ENCODE results near the gene SNX22.

The SNX22 gene

DNA sequence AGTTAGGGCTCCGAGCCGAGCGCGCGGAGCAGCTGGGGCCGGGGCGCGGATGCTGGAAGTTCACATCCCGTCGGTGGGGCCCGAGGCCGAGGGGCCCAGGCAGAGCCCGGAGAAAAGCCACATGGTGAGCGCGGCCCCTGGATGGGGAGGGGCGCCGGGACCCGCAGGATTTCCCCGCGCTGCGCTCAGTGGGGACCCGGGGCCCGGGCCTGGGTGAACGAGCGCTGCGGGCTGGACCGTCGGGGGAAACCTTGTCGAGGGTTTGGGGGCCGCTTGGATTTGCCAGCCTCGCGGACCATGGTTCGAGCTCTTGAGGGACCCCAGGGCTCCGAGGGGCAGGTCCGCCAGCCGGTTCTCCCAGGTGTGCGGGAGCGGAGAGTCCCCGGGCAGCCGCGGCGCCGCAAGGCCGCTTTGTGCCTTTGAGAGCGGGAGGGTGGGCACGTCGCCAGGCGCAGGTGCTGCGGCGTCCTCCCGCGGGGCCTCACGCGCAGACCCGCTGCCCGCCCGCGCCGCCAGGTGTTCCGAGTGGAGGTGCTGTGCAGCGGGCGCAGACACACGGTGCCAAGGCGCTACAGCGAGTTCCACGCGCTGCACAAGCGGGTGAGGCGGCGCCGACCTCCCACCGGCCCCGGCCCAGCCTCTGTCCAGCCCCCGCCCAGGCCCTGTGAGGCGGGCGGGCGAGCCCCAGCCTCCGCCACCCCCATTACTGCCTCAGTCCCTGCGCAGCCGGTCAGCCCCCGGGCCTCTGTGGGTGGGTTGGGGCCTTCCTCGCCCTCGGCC lies at the start of gene SNX22:
SNX22 (plus strand) TSS at position 5 of the 780 bp plus-strand sequence; CDS start at position 50, 45 bp downstream.
- TF ChIP-seq ZFP30 (CRISPR knock-in tag; IDR thresholded peaks at IDR 0.05) = no peak
- TF ChIP-seq, protein P1, sequence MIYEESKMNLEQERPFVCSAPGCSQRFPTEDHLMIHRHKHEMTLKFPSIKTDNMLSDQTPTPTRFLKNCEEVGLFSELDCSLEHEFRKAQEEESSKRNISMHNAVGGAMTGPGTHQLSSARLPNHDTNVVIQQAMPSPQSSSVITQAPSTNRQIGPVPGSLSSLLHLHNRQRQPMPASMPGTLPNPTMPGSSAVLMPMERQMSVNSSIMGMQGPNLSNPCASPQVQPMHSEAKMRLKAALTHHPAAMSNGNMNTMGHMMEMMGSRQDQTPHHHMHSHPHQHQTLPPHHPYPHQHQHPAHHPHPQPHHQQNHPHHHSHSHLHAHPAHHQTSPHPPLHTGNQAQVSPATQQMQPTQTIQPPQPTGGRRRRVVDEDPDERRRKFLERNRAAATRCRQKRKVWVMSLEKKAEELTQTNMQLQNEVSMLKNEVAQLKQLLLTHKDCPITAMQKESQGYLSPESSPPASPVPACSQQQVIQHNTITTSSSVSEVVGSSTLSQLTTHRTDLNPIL (CRISPR knock-in tag; IDR thresholded peaks at IDR 0.05; ENCODE audit: low read depth) = no peak
- no peak for TF ChIP-seq OSR1 (CRISPR knock-in tag; IDR thresholded peaks at IDR 0.05)
- TF ChIP-seq TSHZ2 (CRISPR knock-in tag; IDR thresholded peaks at IDR 0.05) = no peak
- no peak for TF ChIP-seq ZNF70 (CRISPR knock-in tag; IDR thresholded peaks at IDR 0.05)
- TF ChIP-seq ZC3H10 (CRISPR knock-in tag; IDR thresholded peaks at IDR 0.05) = no peak
- no peak for TF ChIP-seq SNAI2 (CRISPR knock-in tag; IDR thresholded peaks at IDR 0.05)
- TF ChIP-seq ZFP3 (CRISPR knock-in tag; IDR thresholded peaks at IDR 0.05) = no peak
- no peak for TF ChIP-seq CSDC2 (CRISPR knock-in tag; IDR thresholded peaks at IDR 0.05)
- TF ChIP-seq ZNF8 (CRISPR knock-in tag; IDR thresholded peaks at IDR 0.05) = no peak
- no peak for TF ChIP-seq ARNTL (CRISPR knock-in tag; IDR thresholded peaks at IDR 0.05; ENCODE audit: borderline replicate concordance, low read depth)
- no peak for TF ChIP-seq TOX (CRISPR knock-in tag; IDR thresholded peaks at IDR 0.05; ENCODE audit: borderline replicate concordance)
- peak; percentile 6 for ATAC-seq

DNA sequence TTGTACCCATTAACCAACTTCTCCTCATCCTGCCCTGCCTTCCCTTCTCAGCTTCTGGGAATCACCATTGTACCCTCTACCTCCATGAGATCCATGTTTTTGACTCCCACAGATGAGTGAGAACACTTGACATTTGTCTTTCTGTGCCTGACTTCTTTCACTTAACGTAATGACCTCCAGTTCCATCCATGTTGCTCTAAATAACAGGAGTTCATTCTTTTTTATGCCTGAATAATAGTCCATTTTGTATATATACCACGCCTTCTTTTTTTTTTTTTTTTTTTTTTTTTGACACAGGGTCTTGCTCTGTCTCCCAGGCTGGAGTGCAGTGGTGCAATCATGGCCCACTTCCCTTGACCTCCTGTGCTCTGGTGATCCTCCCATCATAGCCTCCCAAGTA lies 49.0 kb upstream of the SNX22 start:
- no peak for ATAC-seq
- TF ChIP-seq CSDC2 (CRISPR knock-in tag; IDR thresholded peaks at IDR 0.05) = no peak
- no peak for TF ChIP-seq ZC3H10 (CRISPR knock-in tag; IDR thresholded peaks at IDR 0.05)
- TF ChIP-seq, protein P2, sequence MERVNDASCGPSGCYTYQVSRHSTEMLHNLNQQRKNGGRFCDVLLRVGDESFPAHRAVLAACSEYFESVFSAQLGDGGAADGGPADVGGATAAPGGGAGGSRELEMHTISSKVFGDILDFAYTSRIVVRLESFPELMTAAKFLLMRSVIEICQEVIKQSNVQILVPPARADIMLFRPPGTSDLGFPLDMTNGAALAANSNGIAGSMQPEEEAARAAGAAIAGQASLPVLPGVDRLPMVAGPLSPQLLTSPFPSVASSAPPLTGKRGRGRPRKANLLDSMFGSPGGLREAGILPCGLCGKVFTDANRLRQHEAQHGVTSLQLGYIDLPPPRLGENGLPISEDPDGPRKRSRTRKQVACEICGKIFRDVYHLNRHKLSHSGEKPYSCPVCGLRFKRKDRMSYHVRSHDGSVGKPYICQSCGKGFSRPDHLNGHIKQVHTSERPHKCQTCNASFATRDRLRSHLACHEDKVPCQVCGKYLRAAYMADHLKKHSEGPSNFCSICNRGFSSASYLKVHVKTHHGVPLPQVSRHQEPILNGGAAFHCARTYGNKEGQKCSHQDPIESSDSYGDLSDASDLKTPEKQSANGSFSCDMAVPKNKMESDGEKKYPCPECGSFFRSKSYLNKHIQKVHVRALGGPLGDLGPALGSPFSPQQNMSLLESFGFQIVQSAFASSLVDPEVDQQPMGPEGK (CRISPR knock-in tag; IDR thresholded peaks at IDR 0.05; ENCODE audit: borderline replicate concordance) = no peak
- no peak for TF ChIP-seq OSR1 (CRISPR knock-in tag; IDR thresholded peaks at IDR 0.05)
- TF ChIP-seq ZNF8 (CRISPR knock-in tag; IDR thresholded peaks at IDR 0.05) = peak; percentile 67
- TF ChIP-seq, protein P1 (CRISPR knock-in tag; IDR thresholded peaks at IDR 0.05; ENCODE audit: low read depth) = no peak

- TF ChIP-seq BACH2 (CRISPR knock-in tag; IDR thresholded peaks at IDR 0.05; ENCODE audit: borderline replicate concordance) = no peak
- no peak for TF ChIP-seq ZNF565 (CRISPR knock-in tag; conservative IDR thresholded peaks at IDR 0.05; ENCODE audit: low read depth)
- TF ChIP-seq ISL1 (CRISPR knock-in tag; IDR thresholded peaks at IDR 0.05) = no peak
- no peak for TF ChIP-seq ZNF8 (CRISPR knock-in tag; IDR thresholded peaks at IDR 0.05)
- TF ChIP-seq GLIS3 (CRISPR knock-in tag; IDR thresholded peaks at IDR 0.05) = no peak
- TF ChIP-seq ZFP30 (CRISPR knock-in tag; IDR thresholded peaks at IDR 0.05) = no peak
- TF ChIP-seq TSHZ2 (CRISPR knock-in tag; IDR thresholded peaks at IDR 0.05) = no peak
- no peak for TF ChIP-seq PPARA (CRISPR knock-in tag; IDR thresholded peaks at IDR 0.05; ENCODE audit: borderline replicate concordance)
- TF ChIP-seq CSDC2 (CRISPR knock-in tag; IDR thresholded peaks at IDR 0.05) = no peak
- no peak for TF ChIP-seq ZC3H10 (CRISPR knock-in tag; IDR thresholded peaks at IDR 0.05)
- TF ChIP-seq TCF4 (CRISPR knock-in tag; IDR thresholded peaks at IDR 0.05; ENCODE audit: borderline replicate concordance) = no peak
- no peak for TF ChIP-seq RARB (CRISPR knock-in tag; IDR thresholded peaks at IDR 0.05)
- no peak for TF ChIP-seq ARNTL (CRISPR knock-in tag; IDR thresholded peaks at IDR 0.05; ENCODE audit: borderline replicate concordance, low read depth)
- no peak for TF ChIP-seq ZNF70 (CRISPR knock-in tag; IDR thresholded peaks at IDR 0.05)
- ATAC-seq = no peak
Observed at GRCh38 chr15:64105113-64105704, 46.3 kb upstream of the SNX22 start.
